NCI-H510A (cell line): Measurements from ENCODE around the gene ASGR1.
"Not testable (repeated sequence)": the region's sequence is repeated elsewhere in the genome, so short reads cannot be mapped to it uniquely, and the experiment has no call there.

ENCODE experiments used
- DNase-seq: peaks from one replicate; lab custom pipeline; 2025; lab: John Stamatoyannopoulos, UW

ASGR1 gene

GRCh38 chr17:7191069-7191468 lies 11.9 kb upstream of the ASGR1 start:
- DNase-seq: no peak

- no peak for DNase-seq
Measured at GRCh38 chr17:7190276-7190917, 11.2 kb upstream of the ASGR1 start.

- DNase-seq: no peak
Measured at GRCh38 chr17:7186241-7186640, 7.1 kb upstream of the ASGR1 start.

GRCh38 chr17:7184647-7185046 lies 5.5 kb upstream of the ASGR1 start:
- DNase-seq: no peak

GRCh38 chr17:7184091-7184488 lies 4.9 kb upstream of the ASGR1 start:
- no peak for DNase-seq

GRCh38 chr17:7183433-7184090 lies 4.4 kb upstream of the ASGR1 start:
- DNase-seq: no peak

- DNase-seq: not testable (repeated sequence)
Measured at GRCh38 chr17:7182101-7182500, 2.9 kb upstream of the ASGR1 start.

- DNase-seq: no peak
Measured at GRCh38 chr17:7178973-7179316, 225 bp downstream of the ASGR1 start.

- DNase-seq: peak; percentile 37
Measured at GRCh38 chr17:7177954-7178477, 1.2 kb downstream of the ASGR1 start.

GRCh38 chr17:7177191-7177953 lies 1.8 kb downstream of the ASGR1 start:
- peak; percentile 40 for DNase-seq

- DNase-seq: no peak
Measured at GRCh38 chr17:7176841-7177190, 2.4 kb downstream of the ASGR1 start.

- no peak for DNase-seq
Measured at GRCh38 chr17:7176107-7176840, 2.9 kb downstream of the ASGR1 start.

GRCh38 chr17:7175330-7175733 lies 3.8 kb downstream of the ASGR1 start:
- DNase-seq: no peak

- DNase-seq: no peak
Measured at GRCh38 chr17:7174603-7175326, 4.4 kb downstream of the ASGR1 start.

- no peak for DNase-seq
Measured at GRCh38 chr17:7173687-7174602, 5.2 kb downstream of the ASGR1 start.

GRCh38 chr17:7172522-7173191 lies 6.5 kb downstream of the ASGR1 start:
- DNase-seq: not testable (repeated sequence)

GRCh38 chr17:7169565-7169908 lies 9.6 kb downstream of the ASGR1 start:
- not testable (repeated sequence) for DNase-seq

GRCh38 chr17:7168841-7169564 lies 10.2 kb downstream of the ASGR1 start:
- not testable (repeated sequence) for DNase-seq

- DNase-seq: no peak
Measured at GRCh38 chr17:7167832-7168231, 11.3 kb downstream of the ASGR1 start.
